Neural cell (in vitro differentiated cells): Measurements from ENCODE around the gene ADAM11. TPM values are rescaled to one million over a fixed set of nuclear protein-coding genes. Genes with fewer than 3 reads are reported as not detected.

Source experiments
- H2AFZ ChIP-seq: fragments of 200-600, 300-800 bp; sonication (generic), shearing (Covaris generic); 2 replicates; pipeline ENCODE4 v1.6.0; 2014; ENCODE audit warnings: low read depth, mild to moderate bottlenecking, antibody characterized with exemption, low read length, moderate library complexity
- H3F3A ChIP-seq: fragments of 200-600 bp; shearing (Covaris generic); 2 replicates; pipeline ENCODE4 v1.6.1; 2016; ENCODE audit warnings: mild to moderate bottlenecking, moderate library complexity, mixed read lengths, antibody characterized with exemption, low read length; ENCODE audit not compliant: insufficient read depth, poor library complexity, severe bottlenecking
- H3K27ac ChIP-seq: fragments of 200-600, 300-800 bp; sonication (generic), shearing (Covaris generic); 2 replicates; pipeline ENCODE4 v1.5.1; 2014; ENCODE audit warnings: mild to moderate bottlenecking, low read length, moderate library complexity
- H3K27me3 ChIP-seq: fragments of 300-800, 200-600 bp; sonication (generic), shearing (Covaris generic); 2 replicates; pipeline ENCODE4 v1.6.0; 2014; ENCODE audit warnings: mild to moderate bottlenecking, low read depth, low read length, moderate library complexity; ENCODE audit not compliant: insufficient read depth
- H3K36me3 ChIP-seq: fragments of 300-800, 200-600 bp; sonication (generic), shearing (Covaris generic); 2 replicates; pipeline ENCODE4 v1.5.1; 2014; ENCODE audit warnings: mild to moderate bottlenecking, antibody characterized with exemption, low read length, moderate library complexity; ENCODE audit not compliant: insufficient read depth
- H3K4me2 ChIP-seq: fragments of 300-800, 200-600 bp; sonication (generic), shearing (Covaris generic); 2 replicates; pipeline ENCODE4 v1.6.0; 2014; ENCODE audit warnings: mild to moderate bottlenecking, low read length
- H3K4me3 ChIP-seq: fragments of 300-800, 200-600 bp; sonication (generic), shearing (Covaris generic); 2 replicates; pipeline ENCODE4 v1.5.1; 2014; ENCODE audit warnings: mild to moderate bottlenecking, low read length, moderate library complexity
- H3K79me2 ChIP-seq: fragments of 200-600 bp; shearing (Covaris generic); replicated peaks from 2 replicates; pipeline ENCODE4 v1.6.0; 2014; ENCODE audit warnings: mild to moderate bottlenecking, low read length, moderate library complexity; ENCODE audit not compliant: insufficient read depth
- H3K9ac ChIP-seq: fragments of 300-800, 200-600 bp; sonication (generic), shearing (Covaris generic); 2 replicates; pipeline ENCODE4 v1.6.1; 2016; ENCODE audit warnings: mild to moderate bottlenecking, low read length, mixed read lengths
- H3K9me2 ChIP-seq: fragments of 200-600 bp; shearing (Covaris generic); 2 replicates; pipeline ENCODE4 v1.6.1; 2016; ENCODE audit warnings: mild to moderate bottlenecking, low read length, mixed read lengths; ENCODE audit not compliant: insufficient read depth
- H3K9me3 ChIP-seq: fragments of 200-600, 300-800 bp; sonication (generic), shearing (Covaris generic); 2 replicates; pipeline ENCODE4 v1.6.1; 2016; ENCODE audit warnings: mild to moderate bottlenecking, mixed run types, low read length, moderate library complexity, mixed read lengths
- H4K20me1 ChIP-seq: fragments of 200-600 bp; shearing (Covaris generic); 2 replicates; pipeline ENCODE4 v1.6.1; 2016; ENCODE audit warnings: mild to moderate bottlenecking, mixed run types; ENCODE audit not compliant: insufficient read depth
- EZH2 ChIP-seq: fragments of 200-600, 300-800 bp; shearing (Covaris generic), sonication (generic); IDR thresholded peaks from 2 replicates; pipeline ENCODE4 v1.6.1; 2014; ENCODE audit warnings: antibody characterized with exemption, low read length, borderline replicate concordance, mild to moderate bottlenecking; ENCODE audit not compliant: insufficient read depth, poor library complexity, severe bottlenecking
- MXI1 ChIP-seq: fragments of 450-650 bp; conservative IDR thresholded peaks from 2 replicates; pipeline ENCODE4 v1.6.1; 2014; ENCODE audit warnings: antibody characterized with exemption, mild to moderate bottlenecking; ENCODE audit not compliant: poor library complexity, severe bottlenecking
- POLR2AphosphoS5 ChIP-seq: IDR thresholded peaks from 2 replicates; pipeline ENCODE4 v1.6.1; 2012
- RAD21 ChIP-seq: fragments of 450-650 bp; conservative IDR thresholded peaks from 2 replicates; pipeline ENCODE4 v1.6.1; 2014; ENCODE audit warnings: antibody characterized with exemption, mild to moderate bottlenecking, moderate library complexity
- SMC3 ChIP-seq: fragments of 450-650 bp; conservative IDR thresholded peaks from 2 replicates; pipeline ENCODE4 v1.6.1; 2014; ENCODE audit warnings: antibody characterized with exemption, mild to moderate bottlenecking, moderate library complexity; ENCODE audit not compliant: poor library complexity
- TAF1 ChIP-seq: IDR thresholded peaks from 2 replicates; pipeline ENCODE4 v1.6.1; 2012; ENCODE audit warnings: low read depth
- polyA plus RNA-seq: library from polyadenylated mRNA; depleted of rRNA; stranded (reverse); fragments of >200 nt; gene quantifications from 2 replicates; pipeline ENCODE4 v1.2.3, GENCODE V29; 2014
- TF ChIP-seq, protein P1 (sequence below): IDR thresholded peaks from 2 replicates; pipeline ENCODE4 v1.6.1; 2012; ENCODE audit warnings: borderline replicate concordance
- TF ChIP-seq, protein P2 (sequence below): fragments of 450-650 bp; IDR thresholded peaks from 2 replicates; pipeline ENCODE4 v1.5.1; 2014; ENCODE audit warnings: antibody characterized with exemption, mild to moderate bottlenecking, moderate library complexity; ENCODE audit not compliant: poor library complexity, severe bottlenecking

The ADAM11 gene
- polyA plus RNA-seq, 1 donor from 2014 or later, result 25.8 TPM

DNA sequence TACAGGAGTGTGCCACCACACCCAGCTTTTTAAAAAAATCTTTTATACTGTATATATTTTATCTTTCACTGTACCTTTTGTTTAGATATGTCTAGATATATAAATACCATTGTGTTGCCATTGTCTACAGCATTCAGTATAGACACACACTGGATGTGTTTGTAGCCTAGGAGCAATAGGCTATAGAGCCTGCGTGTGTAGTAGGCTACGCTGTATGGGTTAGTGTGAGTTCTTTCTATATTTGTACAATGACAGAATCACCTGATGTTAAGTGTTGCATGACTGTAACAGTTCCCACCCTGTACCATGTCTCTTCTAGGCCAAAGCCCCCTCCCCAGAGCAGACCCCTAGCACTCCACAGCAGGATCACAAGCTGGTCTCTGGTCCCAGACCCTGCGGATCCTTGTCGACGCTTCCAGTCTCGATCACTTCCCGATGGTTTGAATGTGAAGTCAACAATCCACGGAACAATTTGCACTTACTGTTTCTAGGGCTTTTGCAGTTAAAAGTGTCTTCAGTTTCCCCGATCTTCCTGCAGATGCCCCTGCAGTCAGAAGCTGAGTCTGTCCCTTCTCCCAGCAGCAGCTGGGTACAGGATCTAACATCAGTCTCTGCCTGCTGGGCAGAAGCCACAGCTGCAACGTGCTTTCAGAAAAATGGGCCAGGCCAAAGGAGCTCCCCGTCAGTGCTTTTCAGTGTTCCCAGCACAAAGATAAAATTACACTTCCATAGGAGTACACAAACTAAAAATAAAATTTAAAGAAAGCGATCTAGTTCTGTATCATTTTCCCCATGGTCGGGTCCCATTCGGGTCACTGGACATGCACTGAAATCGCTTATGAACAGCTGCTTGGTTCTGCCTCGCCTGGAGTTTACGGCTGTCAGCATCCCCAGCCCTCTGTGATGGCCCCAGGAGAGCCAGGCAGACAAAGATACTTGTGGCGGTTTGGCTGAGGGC is 35.4 kb downstream of the ADAM11 start:
- Histone ChIP-seq H3K9me2 (no peaks in the 10 kb centered on the region), H2AFZ (no peak overlapping the region), H3K4me3 (no peak overlapping the region), H4K20me1 (no peaks in the 10 kb centered on the region), H3K79me2 (no peaks in the 10 kb centered on the region), H3K4me2 (no peak overlapping the region), H3K27ac (no peak overlapping the region), H3K9ac (no peak overlapping the region), H3F3A (no peaks in the 10 kb centered on the region), H3K36me3 (no peaks in the 10 kb centered on the region), H3K27me3 (no peaks in the 10 kb centered on the region), H3K9me3 (no peaks in the 10 kb centered on the region)
- TF ChIP-seq, protein P1, sequence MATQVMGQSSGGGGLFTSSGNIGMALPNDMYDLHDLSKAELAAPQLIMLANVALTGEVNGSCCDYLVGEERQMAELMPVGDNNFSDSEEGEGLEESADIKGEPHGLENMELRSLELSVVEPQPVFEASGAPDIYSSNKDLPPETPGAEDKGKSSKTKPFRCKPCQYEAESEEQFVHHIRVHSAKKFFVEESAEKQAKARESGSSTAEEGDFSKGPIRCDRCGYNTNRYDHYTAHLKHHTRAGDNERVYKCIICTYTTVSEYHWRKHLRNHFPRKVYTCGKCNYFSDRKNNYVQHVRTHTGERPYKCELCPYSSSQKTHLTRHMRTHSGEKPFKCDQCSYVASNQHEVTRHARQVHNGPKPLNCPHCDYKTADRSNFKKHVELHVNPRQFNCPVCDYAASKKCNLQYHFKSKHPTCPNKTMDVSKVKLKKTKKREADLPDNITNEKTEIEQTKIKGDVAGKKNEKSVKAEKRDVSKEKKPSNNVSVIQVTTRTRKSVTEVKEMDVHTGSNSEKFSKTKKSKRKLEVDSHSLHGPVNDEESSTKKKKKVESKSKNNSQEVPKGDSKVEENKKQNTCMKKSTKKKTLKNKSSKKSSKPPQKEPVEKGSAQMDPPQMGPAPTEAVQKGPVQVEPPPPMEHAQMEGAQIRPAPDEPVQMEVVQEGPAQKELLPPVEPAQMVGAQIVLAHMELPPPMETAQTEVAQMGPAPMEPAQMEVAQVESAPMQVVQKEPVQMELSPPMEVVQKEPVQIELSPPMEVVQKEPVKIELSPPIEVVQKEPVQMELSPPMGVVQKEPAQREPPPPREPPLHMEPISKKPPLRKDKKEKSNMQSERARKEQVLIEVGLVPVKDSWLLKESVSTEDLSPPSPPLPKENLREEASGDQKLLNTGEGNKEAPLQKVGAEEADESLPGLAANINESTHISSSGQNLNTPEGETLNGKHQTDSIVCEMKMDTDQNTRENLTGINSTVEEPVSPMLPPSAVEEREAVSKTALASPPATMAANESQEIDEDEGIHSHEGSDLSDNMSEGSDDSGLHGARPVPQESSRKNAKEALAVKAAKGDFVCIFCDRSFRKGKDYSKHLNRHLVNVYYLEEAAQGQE, result no peak
- TF ChIP-seq MXI1 (no peak), POLR2AphosphoS5 (no peak), SMC3 (no peak), RAD21 (no peak), EZH2 (no peak), TAF1 (no peak)
- TF ChIP-seq, protein P2, sequence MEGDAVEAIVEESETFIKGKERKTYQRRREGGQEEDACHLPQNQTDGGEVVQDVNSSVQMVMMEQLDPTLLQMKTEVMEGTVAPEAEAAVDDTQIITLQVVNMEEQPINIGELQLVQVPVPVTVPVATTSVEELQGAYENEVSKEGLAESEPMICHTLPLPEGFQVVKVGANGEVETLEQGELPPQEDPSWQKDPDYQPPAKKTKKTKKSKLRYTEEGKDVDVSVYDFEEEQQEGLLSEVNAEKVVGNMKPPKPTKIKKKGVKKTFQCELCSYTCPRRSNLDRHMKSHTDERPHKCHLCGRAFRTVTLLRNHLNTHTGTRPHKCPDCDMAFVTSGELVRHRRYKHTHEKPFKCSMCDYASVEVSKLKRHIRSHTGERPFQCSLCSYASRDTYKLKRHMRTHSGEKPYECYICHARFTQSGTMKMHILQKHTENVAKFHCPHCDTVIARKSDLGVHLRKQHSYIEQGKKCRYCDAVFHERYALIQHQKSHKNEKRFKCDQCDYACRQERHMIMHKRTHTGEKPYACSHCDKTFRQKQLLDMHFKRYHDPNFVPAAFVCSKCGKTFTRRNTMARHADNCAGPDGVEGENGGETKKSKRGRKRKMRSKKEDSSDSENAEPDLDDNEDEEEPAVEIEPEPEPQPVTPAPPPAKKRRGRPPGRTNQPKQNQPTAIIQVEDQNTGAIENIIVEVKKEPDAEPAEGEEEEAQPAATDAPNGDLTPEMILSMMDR, result no peak

DNA sequence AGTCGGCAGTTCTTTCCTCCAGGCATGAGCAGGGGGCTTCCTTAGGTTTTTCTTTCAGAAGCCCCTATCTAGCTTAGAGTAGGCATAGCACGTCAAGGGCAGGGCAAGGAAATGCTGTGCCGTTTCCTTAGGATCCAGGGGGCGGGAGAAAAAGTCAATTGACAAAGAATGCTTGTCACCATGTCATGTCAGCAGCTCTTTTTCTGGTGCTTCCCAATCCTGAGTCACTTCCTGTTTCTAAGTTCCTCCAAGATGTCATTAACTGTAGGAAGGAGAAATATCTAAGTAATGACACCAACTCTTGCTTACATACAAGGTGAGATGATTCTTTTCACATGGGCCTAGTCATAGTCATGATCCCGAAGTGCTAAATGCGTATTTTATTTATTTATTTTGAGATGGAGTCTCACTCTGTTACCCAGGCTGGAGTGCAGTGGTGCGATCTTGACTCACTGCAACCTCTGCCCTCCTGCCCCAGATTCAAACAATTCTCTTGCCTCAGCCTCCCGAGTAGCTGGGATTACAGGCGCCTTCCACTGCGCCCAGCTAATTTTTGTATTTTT is 36.1 kb downstream of the ADAM11 start:
- H3K4me2 ChIP-seq, result no peak overlapping the region
- H2AFZ ChIP-seq, result no peak overlapping the region

More for the DNA sequence above, 36.1 kb downstream of the ADAM11 start:
- Histone ChIP-seq H4K20me1 (no peaks in the 10 kb centered on the region), H3K79me2 (no peaks in the 10 kb centered on the region), H3K9me2 (no peaks in the 10 kb centered on the region), H3K36me3 (no peaks in the 10 kb centered on the region), H3K27ac (no peak overlapping the region), H3K4me3 (no peak overlapping the region), H3F3A (no peaks in the 10 kb centered on the region), H3K27me3 (no peaks in the 10 kb centered on the region), H3K9me3 (no peaks in the 10 kb centered on the region), H3K9ac (no peak overlapping the region)
- TF ChIP-seq SMC3, result no peak
- TF ChIP-seq TAF1, result no peak
- TF ChIP-seq, protein P2, result no peak
